ENCODE data around the gene GPBAR1.

Gene GPBAR1

GRCh38 chr2:218223046-218223445 lies 37.8 kb upstream of the GPBAR1 start:
- no peaks in the 10 kb centered on the region for H3K27me3 ChIP-seq (ENCODE audit: control insufficient read depth in 5 of 5, insufficient read depth in 4 of 5, low read length in 5 of 5)
- no peaks in the 10 kb centered on the region for H3K9me3 ChIP-seq (ENCODE audit: control insufficient read depth in 5 of 5, low read length in 5 of 5)
- peak overlapping the region; percentile 60 for H3K27ac ChIP-seq (ENCODE audit: low read depth, low read length)
- peaks cover 24 to 41% (median 26%) of the 10 kb centered on the region in 5 donors for H3K36me3 ChIP-seq (ENCODE audit: control insufficient read depth in 5 of 5, insufficient read depth in 5 of 5, low read length in 5 of 5)
- H3K4me1 ChIP-seq (ENCODE audit: control insufficient read depth in 5 of 5, insufficient read depth in 5 of 5, low read length in 5 of 5), result peaks cover 9 to 58% (median 57%) of the 10 kb centered on the region in 5 donors
- no peak overlapping the region for H3K4me3 ChIP-seq (ENCODE audit: low read depth in 1 of 5, low read length in 5 of 5)
- H3K9ac ChIP-seq (ENCODE audit: low read length in 5 of 5), result peak overlapping the region in 1 of 5 donors; percentile 26

DNA sequence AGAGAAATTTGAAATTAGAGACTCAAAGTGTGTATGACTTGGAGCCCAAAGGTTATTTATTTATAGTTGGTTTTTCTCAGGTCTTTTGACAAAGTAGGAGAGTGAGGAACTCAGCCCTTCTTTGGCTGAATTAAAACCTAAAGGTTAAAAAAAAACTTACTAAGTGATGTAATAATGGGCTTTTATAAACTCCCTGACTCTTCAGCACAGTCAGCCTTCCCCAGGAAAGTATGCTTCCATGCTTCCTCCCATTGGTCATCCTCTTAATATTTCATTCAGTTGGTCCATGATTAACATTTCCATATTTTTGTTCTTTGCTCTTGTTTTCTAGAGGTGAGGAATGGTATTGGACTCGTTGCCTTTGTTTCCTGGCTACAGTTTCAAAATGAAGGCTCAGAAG lies 36.6 kb upstream of the GPBAR1 start:
- Histone ChIP-seq H3K4me1 (ENCODE audit: control insufficient read depth in 5 of 5, insufficient read depth in 5 of 5, low read length in 5 of 5) (peaks cover 3 to 57% (median 54%) of the 10 kb centered on the region in 5 donors), H3K4me3 (ENCODE audit: low read depth in 1 of 5, low read length in 5 of 5) (no peak overlapping the region), H3K36me3 (ENCODE audit: control insufficient read depth in 5 of 5, insufficient read depth in 5 of 5, low read length in 5 of 5) (peaks cover 30 to 51% (median 36%) of the 10 kb centered on the region in 5 donors), H3K27ac (ENCODE audit: low read depth, low read length) (peak overlapping the region; percentile 60), H3K9me3 (ENCODE audit: control insufficient read depth in 5 of 5, low read length in 5 of 5) (no peaks in the 10 kb centered on the region), H3K27me3 (ENCODE audit: control insufficient read depth in 5 of 5, insufficient read depth in 4 of 5, low read length in 5 of 5) (no peaks in the 10 kb centered on the region), H3K9ac (ENCODE audit: low read length in 5 of 5) (peak overlapping the region in 1 of 5 donors; percentile 42)

DNA sequence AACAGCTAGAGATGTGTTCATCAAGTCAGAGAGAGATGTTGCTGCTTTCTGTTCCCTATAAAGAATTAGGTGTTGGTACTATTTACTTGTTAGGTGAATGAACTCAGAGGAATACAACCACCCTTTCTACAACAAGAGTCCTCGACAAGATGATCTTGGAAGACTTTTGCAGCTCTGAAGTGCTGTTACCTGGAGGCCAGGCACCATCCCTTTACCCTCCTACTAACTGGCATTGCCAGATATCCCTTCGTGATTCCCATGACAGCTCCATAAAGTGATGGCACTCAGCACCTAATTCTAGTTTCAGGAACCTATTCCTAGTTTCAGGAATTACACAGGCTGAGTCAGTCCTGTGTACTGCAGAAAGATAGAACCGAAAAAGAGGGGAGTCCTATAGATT lies 33.9 kb upstream of the GPBAR1 start:
- Histone ChIP-seq H3K9me3 (ENCODE audit: control insufficient read depth in 5 of 5, low read length in 5 of 5) (no peaks in the 10 kb centered on the region), H3K27ac (ENCODE audit: low read depth, low read length) (no peak overlapping the region), H3K4me3 (ENCODE audit: low read depth in 1 of 5, low read length in 5 of 5) (no peak overlapping the region), H3K9ac (ENCODE audit: low read length in 5 of 5) (no peak overlapping the region), H3K27me3 (ENCODE audit: control insufficient read depth in 5 of 5, insufficient read depth in 4 of 5, low read length in 5 of 5) (no peaks in the 10 kb centered on the region), H3K4me1 (ENCODE audit: control insufficient read depth in 5 of 5, insufficient read depth in 5 of 5, low read length in 5 of 5) (peaks cover 0 to 49% (median 38%) of the 10 kb centered on the region in 5 donors), H3K36me3 (ENCODE audit: control insufficient read depth in 5 of 5, insufficient read depth in 5 of 5, low read length in 5 of 5) (peaks cover 36 to 73% (median 52%) of the 10 kb centered on the region in 5 donors)

- Histone ChIP-seq H3K27ac (ENCODE audit: low read depth, low read length) (peak overlapping the region; percentile 32), H3K27me3 (ENCODE audit: control insufficient read depth in 5 of 5, insufficient read depth in 4 of 5, low read length in 5 of 5) (no peaks in the 10 kb centered on the region), H3K4me1 (ENCODE audit: control insufficient read depth in 5 of 5, insufficient read depth in 5 of 5, low read length in 5 of 5) (peaks cover 0 to 34% (median 24%) of the 10 kb centered on the region in 5 donors), H3K36me3 (ENCODE audit: control insufficient read depth in 5 of 5, insufficient read depth in 5 of 5, low read length in 5 of 5) (peaks cover 39 to 87% (median 61%) of the 10 kb centered on the region in 5 donors), H3K4me3 (ENCODE audit: low read depth in 1 of 5, low read length in 5 of 5) (no peak overlapping the region), H3K9ac (ENCODE audit: low read length in 5 of 5) (no peak overlapping the region), H3K9me3 (ENCODE audit: control insufficient read depth in 5 of 5, low read length in 5 of 5) (no peaks in the 10 kb centered on the region)
Observed at GRCh38 chr2:218228366-218229090, 32.3 kb upstream of the GPBAR1 start.

GRCh38 chr2:218229239-218229638 lies 31.6 kb upstream of the GPBAR1 start:
- Histone ChIP-seq H3K36me3 (ENCODE audit: control insufficient read depth in 5 of 5, insufficient read depth in 5 of 5, low read length in 5 of 5) (peaks cover 40 to 92% (median 65%) of the 10 kb centered on the region in 5 donors), H3K4me1 (ENCODE audit: control insufficient read depth in 5 of 5, insufficient read depth in 5 of 5, low read length in 5 of 5) (peaks cover 0 to 27% (median 21%) of the 10 kb centered on the region in 5 donors), H3K27me3 (ENCODE audit: control insufficient read depth in 5 of 5, insufficient read depth in 4 of 5, low read length in 5 of 5) (no peaks in the 10 kb centered on the region), H3K4me3 (ENCODE audit: low read depth in 1 of 5, low read length in 5 of 5) (no peak overlapping the region), H3K27ac (ENCODE audit: low read depth, low read length) (peak overlapping the region; percentile 37), H3K9ac (ENCODE audit: low read length in 5 of 5) (no peak overlapping the region), H3K9me3 (ENCODE audit: control insufficient read depth in 5 of 5, low read length in 5 of 5) (no peaks in the 10 kb centered on the region)

- Histone ChIP-seq H3K36me3 (ENCODE audit: control insufficient read depth in 5 of 5, insufficient read depth in 5 of 5, low read length in 5 of 5) (peaks cover 40 to 90% (median 68%) of the 10 kb centered on the region in 5 donors), H3K9ac (ENCODE audit: low read length in 5 of 5) (no peak overlapping the region)
Observed at GRCh38 chr2:218229851-218230250, 31.0 kb upstream of the GPBAR1 start.

DNA sequence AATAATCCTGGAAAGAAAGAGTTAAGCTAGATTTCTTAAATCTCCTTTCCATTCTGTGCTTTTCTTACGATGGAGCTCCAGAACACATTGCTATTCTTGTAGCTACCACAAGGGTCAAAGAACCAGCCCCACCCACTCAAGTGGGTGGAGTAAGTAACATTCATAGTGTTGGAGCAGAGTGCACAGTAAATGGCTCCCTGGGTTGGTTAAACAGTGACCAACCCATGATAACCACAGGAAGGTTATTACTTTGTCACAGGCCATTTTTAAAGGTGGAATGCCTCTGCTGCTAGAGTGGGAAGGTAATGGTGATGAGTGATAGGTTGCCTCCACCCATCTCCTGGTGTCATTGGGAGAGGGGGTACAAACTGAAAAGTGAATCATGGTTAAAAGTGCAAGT lies 29.9 kb upstream of the GPBAR1 start:
- Histone ChIP-seq H3K4me1 (ENCODE audit: control insufficient read depth in 5 of 5, insufficient read depth in 5 of 5, low read length in 5 of 5) (peaks cover 0 to 26% (median 20%) of the 10 kb centered on the region in 5 donors), H3K9me3 (ENCODE audit: control insufficient read depth in 5 of 5, low read length in 5 of 5) (no peaks in the 10 kb centered on the region), H3K27me3 (ENCODE audit: control insufficient read depth in 5 of 5, insufficient read depth in 4 of 5, low read length in 5 of 5) (no peaks in the 10 kb centered on the region), H3K27ac (ENCODE audit: low read depth, low read length) (no peak overlapping the region), H3K4me3 (ENCODE audit: low read depth in 1 of 5, low read length in 5 of 5) (no peak overlapping the region), H3K9ac (ENCODE audit: low read length in 5 of 5) (no peak overlapping the region), H3K36me3 (ENCODE audit: control insufficient read depth in 5 of 5, insufficient read depth in 5 of 5, low read length in 5 of 5) (peaks cover 33 to 90% (median 70%) of the 10 kb centered on the region in 5 donors)

More at GRCh38 chr2:218229851-218230250, 31.0 kb upstream of the GPBAR1 start:
- Histone ChIP-seq H3K9me3 (ENCODE audit: control insufficient read depth in 5 of 5, low read length in 5 of 5) (no peaks in the 10 kb centered on the region), H3K4me1 (ENCODE audit: control insufficient read depth in 5 of 5, insufficient read depth in 5 of 5, low read length in 5 of 5) (peaks cover 0 to 26% (median 20%) of the 10 kb centered on the region in 5 donors), H3K27ac (ENCODE audit: low read depth, low read length) (peak overlapping the region; percentile 37), H3K27me3 (ENCODE audit: control insufficient read depth in 5 of 5, insufficient read depth in 4 of 5, low read length in 5 of 5) (no peaks in the 10 kb centered on the region), H3K4me3 (ENCODE audit: low read depth in 1 of 5, low read length in 5 of 5) (no peak overlapping the region)

- peaks cover 35 to 89% (median 70%) of the 10 kb centered on the region in 5 donors for H3K36me3 ChIP-seq (ENCODE audit: control insufficient read depth in 5 of 5, insufficient read depth in 5 of 5, low read length in 5 of 5)
- no peak overlapping the region for H3K9ac ChIP-seq (ENCODE audit: low read length in 5 of 5)
- H3K4me1 ChIP-seq (ENCODE audit: control insufficient read depth in 5 of 5, insufficient read depth in 5 of 5, low read length in 5 of 5), result peaks cover 0 to 22% (median 17%) of the 10 kb centered on the region in 5 donors
- no peak overlapping the region for H3K4me3 ChIP-seq (ENCODE audit: low read depth in 1 of 5, low read length in 5 of 5)
- H3K27me3 ChIP-seq (ENCODE audit: control insufficient read depth in 5 of 5, insufficient read depth in 4 of 5, low read length in 5 of 5), result no peaks in the 10 kb centered on the region
- no peak overlapping the region for H3K27ac ChIP-seq (ENCODE audit: low read depth, low read length)
- H3K9me3 ChIP-seq (ENCODE audit: control insufficient read depth in 5 of 5, low read length in 5 of 5), result no peaks in the 10 kb centered on the region
Observed at GRCh38 chr2:218233543-218233942, 27.3 kb upstream of the GPBAR1 start.

DNA sequence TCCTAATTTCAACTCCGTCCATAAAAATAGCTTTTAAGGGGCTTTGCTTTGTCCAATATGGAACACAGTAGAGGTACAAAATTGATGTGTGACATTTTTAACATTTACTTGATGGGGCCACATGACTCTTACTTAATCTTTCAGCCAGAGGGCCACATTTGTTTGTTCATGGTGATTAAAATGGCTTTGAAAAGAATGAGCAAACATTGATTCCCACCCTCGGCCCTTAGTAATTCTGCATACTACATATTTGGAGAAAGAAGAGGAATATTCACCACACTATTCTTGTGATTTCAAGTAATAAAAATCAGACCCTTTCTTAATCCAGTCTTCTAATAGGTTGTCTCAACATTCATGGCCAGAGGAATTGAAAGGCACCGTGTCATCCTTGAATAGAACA lies 26.3 kb upstream of the GPBAR1 start:
- Histone ChIP-seq H3K27me3 (ENCODE audit: control insufficient read depth in 5 of 5, insufficient read depth in 4 of 5, low read length in 5 of 5) (no peaks in the 10 kb centered on the region), H3K9ac (ENCODE audit: low read length in 5 of 5) (no peak overlapping the region), H3K27ac (ENCODE audit: low read depth, low read length) (no peak overlapping the region), H3K9me3 (ENCODE audit: control insufficient read depth in 5 of 5, low read length in 5 of 5) (no peaks in the 10 kb centered on the region), H3K4me1 (ENCODE audit: control insufficient read depth in 5 of 5, insufficient read depth in 5 of 5, low read length in 5 of 5) (peaks cover 0 to 15% (median 11%) of the 10 kb centered on the region in 5 donors), H3K4me3 (ENCODE audit: low read depth in 1 of 5, low read length in 5 of 5) (no peak overlapping the region), H3K36me3 (ENCODE audit: control insufficient read depth in 5 of 5, insufficient read depth in 5 of 5, low read length in 5 of 5) (peaks cover 40 to 90% (median 74%) of the 10 kb centered on the region in 5 donors)

GRCh38 chr2:218235017-218235416 lies 25.8 kb upstream of the GPBAR1 start:
- Histone ChIP-seq H3K36me3 (ENCODE audit: control insufficient read depth in 5 of 5, insufficient read depth in 5 of 5, low read length in 5 of 5) (peaks cover 40 to 90% (median 76%) of the 10 kb centered on the region in 5 donors), H3K4me1 (ENCODE audit: control insufficient read depth in 5 of 5, insufficient read depth in 5 of 5, low read length in 5 of 5) (peaks cover 0 to 10% (median 6%) of the 10 kb centered on the region in 5 donors), H3K9ac (ENCODE audit: low read length in 5 of 5) (no peak overlapping the region), H3K9me3 (ENCODE audit: control insufficient read depth in 5 of 5, low read length in 5 of 5) (no peaks in the 10 kb centered on the region), H3K27me3 (ENCODE audit: control insufficient read depth in 5 of 5, insufficient read depth in 4 of 5, low read length in 5 of 5) (no peaks in the 10 kb centered on the region), H3K27ac (ENCODE audit: low read depth, low read length) (no peak overlapping the region), H3K4me3 (ENCODE audit: low read depth in 1 of 5, low read length in 5 of 5) (no peak overlapping the region)
